ENCODE results near the gene ARMC3. TPM values are rescaled to one million over a fixed set of nuclear protein-coding genes. Genes with fewer than 3 reads are reported as not detected.
"Not testable (repeated sequence)": the region's sequence is repeated elsewhere in the genome, so short reads cannot be mapped to it uniquely, and the experiment has no call there.

Gene ARMC3
- total and polyA plus RNA-seq, 8 donors, result 1.6 to 10.0 (median 8.4) TPM; not detected in 1

DNA sequence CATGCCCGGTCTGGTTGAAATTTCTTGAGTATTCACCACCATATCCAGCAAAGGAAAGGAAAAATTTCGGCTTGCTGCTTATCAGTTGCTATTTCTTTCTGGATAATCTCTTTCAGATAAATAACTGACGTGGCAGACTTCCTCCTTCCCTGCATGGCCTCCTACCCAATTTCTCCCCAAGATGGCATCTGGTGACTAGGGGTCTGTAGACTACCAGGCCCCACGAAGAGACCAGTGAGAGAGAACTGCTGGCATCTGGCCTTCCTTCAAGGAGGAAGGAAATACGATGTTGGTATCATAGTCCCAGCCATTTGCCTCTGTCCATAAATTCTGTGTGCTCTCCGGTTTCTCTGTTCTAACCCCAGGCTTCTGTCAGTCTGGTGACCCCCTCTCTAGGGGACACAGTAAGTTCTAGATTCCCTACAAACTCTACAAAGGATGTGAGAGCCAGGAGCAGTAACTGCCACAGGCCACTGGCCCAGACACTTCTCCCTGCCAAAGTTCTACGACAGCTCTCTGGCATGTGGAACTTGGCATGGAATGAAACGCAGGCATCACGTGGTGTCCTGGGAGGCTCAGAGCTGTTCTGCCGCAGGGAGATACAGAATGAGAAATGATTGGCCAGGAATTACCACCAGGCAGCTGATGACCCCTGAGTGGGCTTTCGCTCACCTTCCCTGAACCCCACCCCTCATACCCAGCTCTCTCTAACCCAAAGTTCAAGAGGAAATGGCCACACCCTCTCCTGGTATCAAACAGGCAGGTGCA lies 137.5 kb downstream of the ARMC3 start:
- H3K27ac ChIP-seq, result no peak overlapping the region
- ATAC-seq (peak; percentile 89), DNase-seq (peak; percentile 63 to 85 (median 68))

DNA sequence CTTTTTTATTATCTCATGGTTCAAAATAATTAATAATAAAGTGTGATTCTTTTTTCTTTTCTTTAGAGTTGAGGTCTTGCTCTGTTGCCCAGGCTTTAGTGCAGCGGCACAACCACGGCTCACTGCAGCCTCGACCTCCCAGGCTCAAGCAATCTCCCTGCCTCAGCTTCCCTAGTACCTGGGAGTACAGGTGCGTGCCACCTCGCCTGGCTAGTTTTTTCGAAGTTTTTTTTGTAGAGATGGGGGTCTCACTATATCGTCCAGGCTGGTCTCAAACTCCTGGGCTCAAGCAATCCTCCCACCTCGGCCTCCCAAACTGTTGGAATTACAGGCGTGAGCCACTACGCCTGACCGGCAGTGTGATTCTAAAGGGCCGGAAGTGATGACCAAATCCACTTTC lies 139.5 kb downstream of the ARMC3 start:
- no peaks in the 10 kb centered on the region for H3K36me3 ChIP-seq
- H3K27me3 ChIP-seq, result no peaks in the 10 kb centered on the region
- intact Hi-C loops (cut with DNase I), result no loop called here
- no peak overlapping the region for H3K4me3 ChIP-seq
- ATAC-seq, result no peak
- H3K4me1 ChIP-seq, result peaks cover 2 to 4% of the 10 kb centered on the region in 2 donors
- H3K9me3 ChIP-seq, result no peaks in the 10 kb centered on the region
- DNase-seq, result no peak
- no peak overlapping the region for H3K27ac ChIP-seq
- TF ChIP-seq, protein P1, sequence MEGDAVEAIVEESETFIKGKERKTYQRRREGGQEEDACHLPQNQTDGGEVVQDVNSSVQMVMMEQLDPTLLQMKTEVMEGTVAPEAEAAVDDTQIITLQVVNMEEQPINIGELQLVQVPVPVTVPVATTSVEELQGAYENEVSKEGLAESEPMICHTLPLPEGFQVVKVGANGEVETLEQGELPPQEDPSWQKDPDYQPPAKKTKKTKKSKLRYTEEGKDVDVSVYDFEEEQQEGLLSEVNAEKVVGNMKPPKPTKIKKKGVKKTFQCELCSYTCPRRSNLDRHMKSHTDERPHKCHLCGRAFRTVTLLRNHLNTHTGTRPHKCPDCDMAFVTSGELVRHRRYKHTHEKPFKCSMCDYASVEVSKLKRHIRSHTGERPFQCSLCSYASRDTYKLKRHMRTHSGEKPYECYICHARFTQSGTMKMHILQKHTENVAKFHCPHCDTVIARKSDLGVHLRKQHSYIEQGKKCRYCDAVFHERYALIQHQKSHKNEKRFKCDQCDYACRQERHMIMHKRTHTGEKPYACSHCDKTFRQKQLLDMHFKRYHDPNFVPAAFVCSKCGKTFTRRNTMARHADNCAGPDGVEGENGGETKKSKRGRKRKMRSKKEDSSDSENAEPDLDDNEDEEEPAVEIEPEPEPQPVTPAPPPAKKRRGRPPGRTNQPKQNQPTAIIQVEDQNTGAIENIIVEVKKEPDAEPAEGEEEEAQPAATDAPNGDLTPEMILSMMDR (IDR thresholded peaks at IDR 0.05), result no peak

More for the DNA sequence above, 137.5 kb downstream of the ARMC3 start:
- TF ChIP-seq, protein P1 (IDR thresholded peaks at IDR 0.05), result no peak
- Histone ChIP-seq H3K4me1 (peaks cover 2 to 4% of the 10 kb centered on the region in 2 donors), H3K4me3 (no peak overlapping the region), H3K9me3 (no peaks in the 10 kb centered on the region), H3K36me3 (no peaks in the 10 kb centered on the region), H3K27me3 (no peaks in the 10 kb centered on the region)
- intact Hi-C loops (cut with DNase I), result no loop called here

DNA sequence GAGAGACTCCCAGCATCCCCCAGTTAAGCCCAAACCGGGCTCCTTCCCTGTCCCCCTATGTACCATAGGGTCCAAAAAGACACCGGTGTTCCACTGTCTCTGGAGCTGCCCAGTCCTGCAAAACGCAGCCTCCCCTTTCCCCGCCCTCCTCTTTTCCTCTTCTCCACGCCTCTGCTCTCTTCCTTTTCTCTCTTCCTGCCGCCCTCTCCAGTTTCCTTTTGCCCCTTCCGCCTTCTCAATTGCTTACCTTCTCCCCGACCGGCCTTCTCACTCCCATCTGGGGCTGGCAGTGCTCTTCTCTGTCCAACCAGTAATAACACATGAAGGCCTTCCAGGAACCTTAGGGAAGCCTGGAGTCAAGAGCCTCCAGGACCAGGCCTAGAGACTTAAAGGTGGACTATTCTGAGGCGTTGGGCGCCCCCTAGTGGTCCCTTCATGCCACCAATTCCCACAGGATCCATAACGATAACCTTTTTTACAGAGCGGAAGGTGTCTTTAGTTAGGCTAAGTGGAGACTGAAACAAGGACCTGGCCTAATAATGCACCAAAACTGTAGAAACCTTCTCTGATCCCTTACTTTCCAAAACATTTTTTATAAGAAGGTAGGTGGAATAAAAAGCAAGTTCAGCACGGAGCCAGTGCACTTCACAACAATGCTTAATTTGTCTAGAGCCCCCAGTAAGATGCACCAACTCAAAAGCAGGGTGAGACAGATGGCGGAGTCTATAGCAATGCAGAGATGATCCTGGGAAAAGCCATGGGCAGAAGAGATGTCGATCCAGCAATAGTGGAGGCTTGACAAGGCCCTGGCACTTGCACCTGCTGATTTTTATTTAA lies 140.3 kb downstream of the ARMC3 start:
- Histone ChIP-seq H3K27me3 (no peaks in the 10 kb centered on the region), H3K4me1 (peaks cover 2 to 4% of the 10 kb centered on the region in 2 donors), H3K9me3 (no peaks in the 10 kb centered on the region), H3K27ac (no peak overlapping the region), H3K36me3 (no peaks in the 10 kb centered on the region), H3K4me3 (no peak overlapping the region)
- TF ChIP-seq, protein P1 (IDR thresholded peaks at IDR 0.05), result peak; percentile 81 to 90
- DNase-seq (peak; percentile 65 to 84 (median 74)), ATAC-seq (peak; percentile 88)
- intact Hi-C loops (cut with DNase I), result no loop called here

DNA sequence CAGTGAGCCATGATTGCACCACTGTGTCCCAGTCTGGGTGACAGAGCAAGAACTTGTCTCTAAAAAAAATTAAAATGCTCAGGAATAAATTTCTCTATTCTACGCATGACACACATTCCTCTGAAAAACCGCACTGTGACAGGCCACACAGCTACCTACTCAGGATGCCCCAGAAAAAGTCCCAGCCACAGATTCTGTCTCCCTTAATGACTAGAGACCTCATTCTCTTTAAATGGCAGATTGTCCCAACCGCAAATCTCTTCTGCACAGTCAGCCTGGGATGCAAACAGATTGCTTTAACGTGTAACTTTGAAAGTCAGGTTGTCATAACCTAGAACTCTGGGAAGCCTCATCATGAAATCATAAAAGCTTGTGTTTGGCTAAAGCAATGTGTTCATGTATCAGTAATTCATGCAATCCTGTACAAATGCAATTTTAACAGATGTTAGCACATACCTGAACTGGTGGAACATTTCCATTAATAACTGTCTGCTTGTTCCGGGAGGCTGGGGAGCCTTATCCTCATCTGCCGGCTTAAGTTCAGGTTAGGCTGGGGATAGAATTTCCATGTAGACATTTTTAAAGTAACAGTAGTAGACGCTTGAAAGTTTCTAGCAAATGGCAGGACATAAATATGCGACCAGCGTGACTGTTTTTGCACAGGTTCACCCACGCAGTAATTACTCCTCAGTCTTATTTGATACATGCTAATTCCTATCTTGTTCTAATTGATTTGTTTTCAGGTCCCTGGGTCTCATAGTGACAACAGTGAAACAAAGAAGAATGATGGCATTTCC lies 141.4 kb downstream of the ARMC3 start:
- H3K27ac ChIP-seq, result no peak overlapping the region
- peaks cover 2 to 4% of the 10 kb centered on the region in 2 donors for H3K4me1 ChIP-seq
- DNase-seq, result no peak
- H3K4me3 ChIP-seq, result no peak overlapping the region
- TF ChIP-seq, protein P1 (IDR thresholded peaks at IDR 0.05), result no peak
- H3K9me3 ChIP-seq, result no peaks in the 10 kb centered on the region
- intact Hi-C loops (cut with DNase I), result no loop called here
- H3K27me3 ChIP-seq, result no peaks in the 10 kb centered on the region
- H3K36me3 ChIP-seq, result no peaks in the 10 kb centered on the region
- ATAC-seq, result no peak

DNA sequence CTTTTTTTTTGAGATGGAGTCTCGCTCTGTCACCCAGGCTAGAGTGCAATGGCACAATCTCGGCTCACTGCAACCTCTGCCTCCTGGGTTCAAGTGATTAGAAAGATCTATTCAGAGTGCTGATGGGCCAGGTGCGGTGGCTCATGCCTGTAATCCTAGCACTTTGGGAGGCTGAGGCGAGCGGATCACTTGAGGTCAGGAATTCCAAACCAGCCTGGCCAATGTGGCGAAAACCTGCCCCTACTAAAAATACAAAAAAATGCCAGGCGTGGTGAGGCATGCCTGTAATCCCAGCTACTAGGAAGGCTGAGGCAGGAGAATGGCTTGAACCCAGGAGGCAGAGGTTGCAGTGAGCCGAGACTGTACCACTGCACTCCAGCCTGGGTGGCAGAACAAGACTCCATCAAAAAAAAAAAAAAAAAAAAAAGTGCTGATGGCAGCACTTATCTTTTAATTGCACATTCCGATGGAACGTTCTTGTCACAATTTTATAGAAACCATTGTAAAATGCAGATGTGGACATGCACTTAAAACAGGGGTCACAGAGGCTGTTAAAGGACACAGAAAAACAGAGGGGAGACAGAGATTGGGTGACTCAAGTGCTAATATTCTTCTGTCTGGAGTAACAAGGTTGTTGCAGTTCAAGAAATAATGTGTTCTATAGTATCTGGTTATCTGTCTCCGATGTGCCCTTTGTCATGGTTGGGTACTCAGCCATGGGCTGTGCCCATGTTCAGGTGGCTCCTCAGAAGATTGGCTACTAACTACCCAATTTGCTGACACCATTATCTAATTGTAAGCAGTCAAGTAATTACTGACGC lies 142.4 kb downstream of the ARMC3 start:
- H3K27ac ChIP-seq; H3K4me1 ChIP-seq; ATAC-seq; H3K27me3 ChIP-seq; H3K9me3 ChIP-seq; H3K36me3 ChIP-seq; H3K4me3 ChIP-seq; intact Hi-C loops (cut with DNase I); DNase-seq: not testable (repeated sequence)

Measured in left lung (tissue), 10 donors.